Stimulated activated naive CD8-positive, alpha-beta T cell treated with anti-CD3 and anti-CD28 coated beads, Interleukin-15, amount 100 ng/mL, for 72 hours (primary cell): ENCODE measurements around the gene GTF2IRD1.
"Not testable (repeated sequence)": the region's sequence is repeated elsewhere in the genome, so short reads cannot be mapped to it uniquely, and the experiment has no call there.

Source experiments
- ATAC-seq: fragments of 150-1000 bp; cut with Tn5 transposase; 2 replicates; pipeline ENCODE4 v1.10.0; 2021; ENCODE audit warnings: mild to moderate bottlenecking, moderate library complexity
- DNase-seq, 2 donors: peaks; one replicate each; pipeline ENCODE4 v3.0.0; 2021 to 2022
- H3K27ac Mint-ChIP-seq, 2 donors: one replicate each; pipeline ENCODE4 v1.8.0; 2022; ENCODE audit warnings: mild to moderate bottlenecking in 2 of 2, mixed read lengths in 2 of 2, moderate library complexity in 2 of 2
- H3K27me3 Mint-ChIP-seq: one replicate; pipeline ENCODE4 v1.8.0; 2022; ENCODE audit warnings: mixed read lengths
- H3K4me1 Mint-ChIP-seq: one replicate; pipeline ENCODE4 v1.8.0; 2022; ENCODE audit warnings: mild to moderate bottlenecking, mixed read lengths
- H3K4me3 Mint-ChIP-seq, 2 donors: one replicate each; pipeline ENCODE4 v1.8.0; 2022; ENCODE audit warnings: mild to moderate bottlenecking in 2 of 2, mixed read lengths in 2 of 2, moderate library complexity in 1 of 2
- H3K9me3 Mint-ChIP-seq, 2 donors: one replicate each; pipeline ENCODE4 v1.8.0; 2022; ENCODE audit warnings: mixed read lengths in 2 of 2

Gene GTF2IRD1

DNA sequence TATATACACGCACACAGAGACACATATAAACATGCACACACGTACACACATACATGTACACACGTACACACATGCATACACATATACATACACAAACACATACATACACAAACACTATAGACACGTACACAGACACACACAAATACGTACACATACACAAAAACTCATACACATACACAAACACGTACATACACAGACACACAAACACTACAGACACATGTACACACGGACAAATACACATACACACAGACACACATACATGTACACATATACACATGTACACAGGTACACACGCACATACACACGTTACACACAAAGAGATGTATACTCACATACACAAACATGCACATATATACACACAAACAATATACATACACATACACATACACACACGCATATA, 35.2 kb upstream of the GTF2IRD1 start:
- Mint-ChIP-seq H3K27ac (no peak overlapping the region), H3K9me3 (no peaks in the 10 kb centered on the region), H3K4me1 (no peaks in the 10 kb centered on the region), H3K4me3 (no peak overlapping the region), H3K27me3 (no peaks in the 10 kb centered on the region)
- DNase-seq (no peak), ATAC-seq (no peak)

GRCh38 chr7:74419232-74419631, 34.5 kb upstream of the GTF2IRD1 start:
- DNase-seq, H3K4me3 Mint-ChIP-seq, ATAC-seq, H3K9me3 Mint-ChIP-seq, H3K4me1 Mint-ChIP-seq, H3K27me3 Mint-ChIP-seq, H3K27ac Mint-ChIP-seq: not testable (repeated sequence)

GRCh38 chr7:74420006-74420405, 33.7 kb upstream of the GTF2IRD1 start:
- DNase-seq (no peak), ATAC-seq (no peak)
- no peaks in the 10 kb centered on the region for H3K9me3 Mint-ChIP-seq
- no peak overlapping the region for H3K4me3 Mint-ChIP-seq
- H3K27me3 Mint-ChIP-seq, result no peaks in the 10 kb centered on the region
- H3K4me1 Mint-ChIP-seq, result no peaks in the 10 kb centered on the region
- H3K27ac Mint-ChIP-seq, result no peak overlapping the region

GRCh38 chr7:74424291-74424880, 29.3 kb upstream of the GTF2IRD1 start:
- no peak overlapping the region for H3K4me3 Mint-ChIP-seq

GRCh38 chr7:74428023-74428422, 25.7 kb upstream of the GTF2IRD1 start:
- ATAC-seq (no peak), DNase-seq (no peak)
- Mint-ChIP-seq H3K4me3 (no peak overlapping the region), H3K4me1 (no peaks in the 10 kb centered on the region), H3K27me3 (no peaks in the 10 kb centered on the region), H3K9me3 (no peaks in the 10 kb centered on the region), H3K27ac (no peak overlapping the region)

More at GRCh38 chr7:74424291-74424880, 29.3 kb upstream of the GTF2IRD1 start:
- Mint-ChIP-seq H3K4me1 (no peaks in the 10 kb centered on the region), H3K27me3 (no peaks in the 10 kb centered on the region), H3K27ac (peak overlapping the region in 1 of 2 donors; percentile 59), H3K9me3 (no peaks in the 10 kb centered on the region)
- DNase-seq, result no peak
- no peak for ATAC-seq

DNA sequence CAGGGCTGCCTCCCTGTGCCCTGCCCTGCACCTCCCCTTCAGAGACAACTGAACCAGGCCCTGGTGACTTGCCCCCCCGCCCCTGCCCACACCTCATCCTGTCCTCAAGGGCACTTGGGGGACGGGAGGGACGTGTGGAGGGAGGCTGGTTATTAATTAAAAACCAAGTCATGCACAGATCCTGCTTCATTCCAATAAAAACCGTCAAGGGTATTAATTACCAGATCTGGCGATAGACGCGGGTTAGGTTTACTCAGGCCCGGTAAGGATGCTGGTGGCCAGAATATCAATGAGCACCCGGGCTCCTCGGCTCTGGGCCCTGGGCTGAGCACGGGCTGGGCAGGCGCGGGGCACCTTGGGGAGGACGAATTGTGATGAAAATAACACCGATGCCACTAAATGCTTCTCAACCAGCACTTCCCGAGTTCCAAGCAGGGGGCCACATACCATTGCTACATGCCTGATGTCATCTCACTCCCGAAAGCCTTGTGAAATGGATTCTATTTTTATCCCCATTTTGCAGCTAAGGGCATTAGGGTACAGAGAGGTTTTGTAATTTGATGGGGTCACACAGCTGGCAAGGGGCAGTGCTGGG, 24.5 kb upstream of the GTF2IRD1 start:
- DNase-seq (no peak), ATAC-seq (no peak)
- Mint-ChIP-seq H3K9me3 (no peaks in the 10 kb centered on the region), H3K27ac (no peak overlapping the region), H3K4me3 (no peak overlapping the region), H3K27me3 (no peaks in the 10 kb centered on the region), H3K4me1 (no peaks in the 10 kb centered on the region)

DNA sequence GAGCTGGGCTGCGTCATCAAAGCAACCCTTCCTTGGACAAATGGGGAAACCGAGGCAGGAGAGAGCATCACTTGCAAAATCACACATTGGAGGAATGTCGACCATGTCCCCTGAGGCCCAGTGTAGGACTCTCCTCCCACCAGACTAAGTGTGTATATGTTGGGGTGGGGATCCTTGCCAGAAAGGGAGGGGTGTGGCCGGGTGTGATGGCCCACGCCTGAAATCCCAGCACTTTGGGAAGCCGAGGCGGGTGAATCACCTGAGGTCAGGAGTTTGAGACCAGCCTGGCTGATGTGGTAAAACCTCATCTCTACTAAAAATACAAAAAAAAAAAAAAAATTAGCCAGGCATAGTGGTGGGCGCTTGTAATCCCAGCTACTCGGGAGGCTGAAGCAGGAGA, 23.3 kb upstream of the GTF2IRD1 start:
- not testable (repeated sequence) for ATAC-seq, H3K4me3 Mint-ChIP-seq, H3K9me3 Mint-ChIP-seq, H3K4me1 Mint-ChIP-seq, H3K27me3 Mint-ChIP-seq, DNase-seq, H3K27ac Mint-ChIP-seq

GRCh38 chr7:74430961-74431466, 22.7 kb upstream of the GTF2IRD1 start:
- ATAC-seq, result no peak
- DNase-seq, result no peak
- no peaks in the 10 kb centered on the region for H3K4me1 Mint-ChIP-seq
- H3K27ac Mint-ChIP-seq, result no peak overlapping the region
- no peaks in the 10 kb centered on the region for H3K9me3 Mint-ChIP-seq
- H3K4me3 Mint-ChIP-seq, result no peak overlapping the region
- H3K27me3 Mint-ChIP-seq, result no peaks in the 10 kb centered on the region

- not testable (repeated sequence) for H3K27me3 Mint-ChIP-seq, H3K9me3 Mint-ChIP-seq, H3K4me1 Mint-ChIP-seq, ATAC-seq, H3K27ac Mint-ChIP-seq, DNase-seq, H3K4me3 Mint-ChIP-seq
Observed at GRCh38 chr7:74437291-74437571, 16.5 kb upstream of the GTF2IRD1 start.

GRCh38 chr7:74438327-74438726, 15.4 kb upstream of the GTF2IRD1 start:
- no peak overlapping the region for H3K4me3 Mint-ChIP-seq
- H3K4me1 Mint-ChIP-seq, result no peaks in the 10 kb centered on the region
- no peak for DNase-seq
- no peak overlapping the region for H3K27ac Mint-ChIP-seq
- H3K27me3 Mint-ChIP-seq, result no peaks in the 10 kb centered on the region
- ATAC-seq, result no peak
- peaks cover 0 to 8% of the 10 kb centered on the region in 2 donors for H3K9me3 Mint-ChIP-seq

GRCh38 chr7:74439541-74439940, 14.2 kb upstream of the GTF2IRD1 start:
- ATAC-seq (no peak), DNase-seq (no peak)
- H3K9me3 Mint-ChIP-seq, result peaks cover 0 to 8% of the 10 kb centered on the region in 2 donors
- H3K27me3 Mint-ChIP-seq, result no peaks in the 10 kb centered on the region
- H3K27ac Mint-ChIP-seq, result no peak overlapping the region
- H3K4me3 Mint-ChIP-seq, result no peak overlapping the region
- H3K4me1 Mint-ChIP-seq, result no peaks in the 10 kb centered on the region

DNA sequence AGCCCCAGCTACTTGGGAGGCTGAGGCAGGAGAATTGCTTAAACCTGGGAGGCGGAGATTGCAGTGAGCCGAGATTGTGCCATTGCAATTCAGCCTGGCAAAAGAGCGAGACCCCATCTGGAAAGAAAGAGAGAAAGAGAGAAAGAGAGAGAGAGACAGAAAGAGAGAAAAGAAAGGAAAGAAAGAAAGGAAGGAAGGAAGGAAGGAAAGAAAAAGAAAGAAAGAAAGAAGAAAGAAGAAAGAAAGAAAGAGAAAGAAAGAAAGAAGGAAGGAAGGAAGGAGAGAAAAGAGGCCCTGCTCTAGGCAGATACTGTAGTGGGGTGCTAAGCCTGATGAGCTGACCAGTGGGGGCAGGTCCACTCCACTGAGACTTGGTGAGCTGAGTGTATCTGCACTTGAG, 13.6 kb upstream of the GTF2IRD1 start:
- not testable (repeated sequence) for DNase-seq, H3K4me1 Mint-ChIP-seq, H3K27me3 Mint-ChIP-seq, H3K9me3 Mint-ChIP-seq, H3K27ac Mint-ChIP-seq, ATAC-seq, H3K4me3 Mint-ChIP-seq

- no peak for DNase-seq
- Mint-ChIP-seq H3K9me3 (peaks cover 0 to 8% of the 10 kb centered on the region in 2 donors), H3K4me1 (no peaks in the 10 kb centered on the region), H3K27me3 (no peaks in the 10 kb centered on the region), H3K4me3 (no peak overlapping the region), H3K27ac (no peak overlapping the region)
- ATAC-seq, result no peak
Observed at GRCh38 chr7:74441801-74442200, 11.9 kb upstream of the GTF2IRD1 start.

DNA sequence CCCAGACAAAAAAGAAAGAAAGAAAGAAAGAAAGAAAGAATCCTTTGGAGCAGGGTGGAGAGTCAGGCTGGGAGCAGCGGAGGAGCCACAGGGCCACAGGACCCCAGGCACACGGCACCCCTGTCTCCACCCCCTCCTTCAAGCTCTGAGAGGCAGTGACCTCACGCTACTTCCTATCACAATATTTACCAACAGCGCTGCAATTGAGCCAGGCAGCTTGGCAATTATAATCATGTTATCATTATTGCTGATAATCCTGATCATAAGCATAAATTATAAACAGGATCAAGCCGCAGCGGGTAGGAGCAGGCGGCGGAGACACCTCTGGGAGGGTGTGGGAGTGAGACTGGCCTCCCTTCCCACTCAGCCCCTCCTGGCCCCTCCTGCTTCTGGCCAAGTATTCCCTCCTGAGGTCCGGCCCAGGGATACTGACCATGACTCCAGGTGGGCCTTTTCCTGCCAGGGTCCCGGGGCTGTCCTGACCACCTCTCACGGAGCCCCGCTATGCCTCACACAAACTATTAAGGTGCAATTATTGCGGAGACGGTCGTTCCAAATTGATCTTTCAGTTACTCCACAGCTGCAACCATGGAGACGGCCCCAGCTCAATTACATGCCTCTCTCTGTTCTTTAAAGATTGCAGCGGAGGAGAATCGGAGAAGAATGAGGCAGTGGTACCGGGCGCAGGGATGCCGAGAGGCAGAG, 10.0 kb upstream of the GTF2IRD1 start:
- no peaks in the 10 kb centered on the region for H3K9me3 Mint-ChIP-seq
- peak overlapping the region in 1 of 2 donors; percentile 31 for H3K27ac Mint-ChIP-seq
- peaks cover 5% of the 10 kb centered on the region for H3K27me3 Mint-ChIP-seq
- no peak for DNase-seq
- H3K4me1 Mint-ChIP-seq, result no peaks in the 10 kb centered on the region
- no peak for ATAC-seq
- no peak overlapping the region for H3K4me3 Mint-ChIP-seq

DNA sequence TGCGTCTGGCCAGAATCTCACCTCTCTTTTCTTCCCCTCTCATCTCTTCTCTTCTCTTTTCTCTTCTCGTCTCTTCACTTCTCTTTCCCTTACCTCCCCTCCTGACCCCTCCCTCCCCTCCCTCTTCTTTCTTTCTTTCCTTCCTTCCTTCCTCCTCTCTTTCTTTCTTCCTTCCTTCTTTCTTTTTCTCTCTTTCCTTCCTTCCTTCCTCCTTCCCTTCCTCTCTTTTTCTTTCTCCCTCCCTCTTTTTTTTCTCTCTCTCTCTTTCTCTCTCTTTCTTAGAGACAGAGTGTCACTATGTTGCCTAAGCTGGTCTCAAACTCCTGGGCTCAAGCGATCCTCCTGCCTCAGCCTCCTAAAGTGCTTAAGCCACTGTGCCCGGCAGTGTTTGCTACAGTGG, 4.6 kb upstream of the GTF2IRD1 start:
- no peak for DNase-seq
- peaks cover 5% of the 10 kb centered on the region for H3K27me3 Mint-ChIP-seq
- no peak for ATAC-seq
- H3K27ac Mint-ChIP-seq, result no peak overlapping the region
- H3K4me3 Mint-ChIP-seq, result no peak overlapping the region
- H3K9me3 Mint-ChIP-seq, result no peaks in the 10 kb centered on the region
- peaks cover 19% of the 10 kb centered on the region for H3K4me1 Mint-ChIP-seq

GRCh38 chr7:74449809-74450397, 3.8 kb upstream of the GTF2IRD1 start:
- Mint-ChIP-seq H3K4me1 (peaks cover 19% of the 10 kb centered on the region), H3K4me3 (no peak overlapping the region), H3K27ac (no peak overlapping the region), H3K27me3 (peaks cover 9% of the 10 kb centered on the region), H3K9me3 (no peaks in the 10 kb centered on the region)
- ATAC-seq (no peak), DNase-seq (peak; percentile 60 to 68)
